ENCODE data around the gene GPR82.

GPR82 gene

GRCh38 chrX:41730081-41730480 is 6.1 kb downstream of the GPR82 start:
- DNase-seq (ENCODE audit: low spot score) = no peak

GRCh38 chrX:41732260-41732659 is 8.3 kb downstream of the GPR82 start:
- DNase-seq (ENCODE audit: low spot score) = no peak
- TF ChIP-seq, protein P1, sequence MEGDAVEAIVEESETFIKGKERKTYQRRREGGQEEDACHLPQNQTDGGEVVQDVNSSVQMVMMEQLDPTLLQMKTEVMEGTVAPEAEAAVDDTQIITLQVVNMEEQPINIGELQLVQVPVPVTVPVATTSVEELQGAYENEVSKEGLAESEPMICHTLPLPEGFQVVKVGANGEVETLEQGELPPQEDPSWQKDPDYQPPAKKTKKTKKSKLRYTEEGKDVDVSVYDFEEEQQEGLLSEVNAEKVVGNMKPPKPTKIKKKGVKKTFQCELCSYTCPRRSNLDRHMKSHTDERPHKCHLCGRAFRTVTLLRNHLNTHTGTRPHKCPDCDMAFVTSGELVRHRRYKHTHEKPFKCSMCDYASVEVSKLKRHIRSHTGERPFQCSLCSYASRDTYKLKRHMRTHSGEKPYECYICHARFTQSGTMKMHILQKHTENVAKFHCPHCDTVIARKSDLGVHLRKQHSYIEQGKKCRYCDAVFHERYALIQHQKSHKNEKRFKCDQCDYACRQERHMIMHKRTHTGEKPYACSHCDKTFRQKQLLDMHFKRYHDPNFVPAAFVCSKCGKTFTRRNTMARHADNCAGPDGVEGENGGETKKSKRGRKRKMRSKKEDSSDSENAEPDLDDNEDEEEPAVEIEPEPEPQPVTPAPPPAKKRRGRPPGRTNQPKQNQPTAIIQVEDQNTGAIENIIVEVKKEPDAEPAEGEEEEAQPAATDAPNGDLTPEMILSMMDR (IDR thresholded peaks at IDR 0.05; ENCODE audit: extremely low read depth, missing control alignments) = no peak

More at GRCh38 chrX:41730081-41730480, 6.1 kb downstream of the GPR82 start:
- TF ChIP-seq, protein P1 (IDR thresholded peaks at IDR 0.05; ENCODE audit: extremely low read depth, missing control alignments) = no peak

GRCh38 chrX:41733939-41734338 is 10.0 kb downstream of the GPR82 start:
- DNase-seq (ENCODE audit: low spot score) = peak; percentile 33
- TF ChIP-seq, protein P1 (IDR thresholded peaks at IDR 0.05; ENCODE audit: extremely low read depth, missing control alignments) = no peak

DNA sequence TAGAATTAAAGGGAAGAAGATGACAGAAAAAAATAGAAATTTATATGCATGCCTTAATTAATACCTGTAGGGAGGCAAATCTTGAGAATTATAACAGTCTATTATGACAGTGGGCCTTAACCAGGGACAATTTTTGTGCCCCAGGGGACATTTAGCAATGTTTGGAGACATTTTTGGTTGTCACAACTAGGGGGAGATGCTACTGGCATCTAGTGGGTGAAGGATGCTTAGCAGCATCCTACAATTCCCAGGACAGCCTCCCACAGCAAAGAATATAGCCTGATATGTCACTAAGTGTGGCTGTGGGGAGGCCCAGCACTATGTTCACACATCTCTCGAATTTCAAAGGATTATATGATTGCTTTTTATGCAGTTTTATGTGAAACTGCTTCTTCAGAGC is 10.5 kb downstream of the GPR82 start:
- DNase-seq (ENCODE audit: low spot score) = no peak
- TF ChIP-seq, protein P1 (IDR thresholded peaks at IDR 0.05; ENCODE audit: extremely low read depth, missing control alignments) = no peak

DNA sequence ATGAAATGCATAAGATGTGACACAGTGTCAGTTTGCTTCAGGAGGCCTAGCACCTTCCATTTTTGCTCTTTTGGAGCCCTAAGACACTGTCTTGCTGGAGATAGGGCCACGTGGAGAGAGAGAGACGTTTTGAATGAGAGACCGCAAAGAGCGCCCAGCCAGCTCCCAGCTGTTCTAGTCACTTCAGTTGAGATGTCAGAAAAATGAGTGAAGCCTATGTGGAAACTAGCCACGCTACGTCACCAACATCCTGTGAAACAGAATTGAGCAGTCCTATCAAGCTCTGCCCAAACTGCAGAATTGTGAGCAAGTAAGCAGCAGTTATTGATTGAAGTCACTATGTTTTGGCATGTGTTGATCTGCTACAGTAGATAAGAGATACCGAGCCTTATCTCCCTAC is 13.1 kb downstream of the GPR82 start:
- TF ChIP-seq, protein P1 (IDR thresholded peaks at IDR 0.05; ENCODE audit: extremely low read depth, missing control alignments) = no peak
- DNase-seq (ENCODE audit: low spot score) = no peak

GRCh38 chrX:41739871-41740270 is 15.9 kb downstream of the GPR82 start:
- no peak for DNase-seq (ENCODE audit: low spot score)
- TF ChIP-seq, protein P1 (IDR thresholded peaks at IDR 0.05; ENCODE audit: extremely low read depth, missing control alignments) = no peak

DNA sequence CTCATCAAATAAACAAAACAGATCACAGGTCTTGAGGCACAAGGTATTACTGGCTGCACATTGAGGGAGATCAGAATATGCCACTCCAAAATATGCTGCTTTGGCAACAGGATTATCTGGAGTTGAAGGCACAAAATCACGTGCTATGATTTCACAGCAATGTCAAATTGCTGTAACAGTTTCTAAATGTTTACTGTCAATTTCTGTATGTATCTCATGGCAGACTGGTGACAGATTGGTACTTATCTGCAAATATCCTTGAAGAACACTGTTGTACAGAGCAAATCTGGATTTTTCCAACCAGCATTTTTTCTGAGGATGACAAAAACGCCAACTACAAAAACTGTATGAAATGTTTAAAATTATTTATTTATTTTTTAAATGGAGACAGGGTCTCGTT is 26.7 kb downstream of the GPR82 start:
- TF ChIP-seq, protein P1 (IDR thresholded peaks at IDR 0.05; ENCODE audit: extremely low read depth, missing control alignments) = no peak
- no peak for DNase-seq (ENCODE audit: low spot score)

All from GM20000 (cell line).